ENCODE data around the gene GPR39.
A peak's percentile ranks its signal among the peaks of the same experiment; 100 is the strongest.

GPR39 gene

DNA sequence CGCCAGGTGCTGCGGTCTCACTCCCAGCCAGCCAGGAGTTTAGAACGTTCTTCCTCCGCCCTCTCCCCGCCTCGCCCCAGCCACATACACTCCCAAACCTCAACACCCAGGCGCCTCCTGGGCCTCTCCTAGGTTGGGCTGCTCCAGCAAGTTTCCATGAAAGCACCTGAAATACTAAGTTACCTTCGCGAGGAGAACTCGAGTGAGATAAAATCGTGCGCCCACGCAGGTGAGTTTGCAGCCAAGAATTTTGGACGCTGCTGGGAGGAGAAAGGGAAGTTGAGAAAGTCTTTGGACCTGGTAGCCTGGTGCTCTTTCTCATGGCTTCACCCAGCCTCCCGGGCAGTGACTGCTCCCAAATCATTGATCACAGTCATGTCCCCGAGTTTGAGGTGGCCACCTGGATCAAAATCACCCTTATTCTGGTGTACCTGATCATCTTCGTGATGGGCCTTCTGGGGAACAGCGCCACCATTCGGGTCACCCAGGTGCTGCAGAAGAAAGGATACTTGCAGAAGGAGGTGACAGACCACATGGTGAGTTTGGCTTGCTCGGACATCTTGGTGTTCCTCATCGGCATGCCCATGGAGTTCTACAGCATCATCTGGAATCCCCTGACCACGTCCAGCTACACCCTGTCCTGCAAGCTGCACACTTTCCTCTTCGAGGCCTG, at the start of gene GPR39:
Gene GPR39 (plus strand): TSS at position 83 of the 673 bp plus-strand sequence.
- no peaks in the 10 kb centered on the region for H3K36me3 Mint-ChIP-seq (ENCODE audit: low read depth)
- H3K9me3 Mint-ChIP-seq, result no peaks in the 10 kb centered on the region
- peaks cover 74% of the 10 kb centered on the region for H3K27me3 Mint-ChIP-seq (ENCODE audit: low read depth, poor library complexity)
- TF ChIP-seq, protein P1, sequence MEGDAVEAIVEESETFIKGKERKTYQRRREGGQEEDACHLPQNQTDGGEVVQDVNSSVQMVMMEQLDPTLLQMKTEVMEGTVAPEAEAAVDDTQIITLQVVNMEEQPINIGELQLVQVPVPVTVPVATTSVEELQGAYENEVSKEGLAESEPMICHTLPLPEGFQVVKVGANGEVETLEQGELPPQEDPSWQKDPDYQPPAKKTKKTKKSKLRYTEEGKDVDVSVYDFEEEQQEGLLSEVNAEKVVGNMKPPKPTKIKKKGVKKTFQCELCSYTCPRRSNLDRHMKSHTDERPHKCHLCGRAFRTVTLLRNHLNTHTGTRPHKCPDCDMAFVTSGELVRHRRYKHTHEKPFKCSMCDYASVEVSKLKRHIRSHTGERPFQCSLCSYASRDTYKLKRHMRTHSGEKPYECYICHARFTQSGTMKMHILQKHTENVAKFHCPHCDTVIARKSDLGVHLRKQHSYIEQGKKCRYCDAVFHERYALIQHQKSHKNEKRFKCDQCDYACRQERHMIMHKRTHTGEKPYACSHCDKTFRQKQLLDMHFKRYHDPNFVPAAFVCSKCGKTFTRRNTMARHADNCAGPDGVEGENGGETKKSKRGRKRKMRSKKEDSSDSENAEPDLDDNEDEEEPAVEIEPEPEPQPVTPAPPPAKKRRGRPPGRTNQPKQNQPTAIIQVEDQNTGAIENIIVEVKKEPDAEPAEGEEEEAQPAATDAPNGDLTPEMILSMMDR (IDR thresholded peaks at IDR 0.05), result no peak
- DNase-seq, result no peak
- H3K4me3 Mint-ChIP-seq, result peak within 1 kb of the TSS; percentile 85
- H3K27ac Mint-ChIP-seq, result no peak within 1 kb of the TSS
- peaks cover 19% of the 10 kb centered on the region for H3K4me1 Mint-ChIP-seq

- Mint-ChIP-seq H3K9me3 (peaks cover 32% of the 10 kb centered on the region), H3K27me3 (ENCODE audit: low read depth, poor library complexity) (peaks cover 25% of the 10 kb centered on the region), H3K27ac (no peak overlapping the region), H3K4me1 (no peaks in the 10 kb centered on the region), H3K4me3 (no peak overlapping the region), H3K36me3 (ENCODE audit: low read depth) (no peaks in the 10 kb centered on the region)
- TF ChIP-seq, protein P1 (IDR thresholded peaks at IDR 0.05), result no peak
- no peak for DNase-seq
These were observed 48.4 kb upstream of the GPR39 start for GRCh38 chr2:132368191-132368590.

GRCh38 chr2:132372276-132372675, 44.3 kb upstream of the GPR39 start:
- Mint-ChIP-seq H3K27me3 (ENCODE audit: low read depth, poor library complexity) (peaks cover 20% of the 10 kb centered on the region), H3K4me3 (no peak overlapping the region)

DNA sequence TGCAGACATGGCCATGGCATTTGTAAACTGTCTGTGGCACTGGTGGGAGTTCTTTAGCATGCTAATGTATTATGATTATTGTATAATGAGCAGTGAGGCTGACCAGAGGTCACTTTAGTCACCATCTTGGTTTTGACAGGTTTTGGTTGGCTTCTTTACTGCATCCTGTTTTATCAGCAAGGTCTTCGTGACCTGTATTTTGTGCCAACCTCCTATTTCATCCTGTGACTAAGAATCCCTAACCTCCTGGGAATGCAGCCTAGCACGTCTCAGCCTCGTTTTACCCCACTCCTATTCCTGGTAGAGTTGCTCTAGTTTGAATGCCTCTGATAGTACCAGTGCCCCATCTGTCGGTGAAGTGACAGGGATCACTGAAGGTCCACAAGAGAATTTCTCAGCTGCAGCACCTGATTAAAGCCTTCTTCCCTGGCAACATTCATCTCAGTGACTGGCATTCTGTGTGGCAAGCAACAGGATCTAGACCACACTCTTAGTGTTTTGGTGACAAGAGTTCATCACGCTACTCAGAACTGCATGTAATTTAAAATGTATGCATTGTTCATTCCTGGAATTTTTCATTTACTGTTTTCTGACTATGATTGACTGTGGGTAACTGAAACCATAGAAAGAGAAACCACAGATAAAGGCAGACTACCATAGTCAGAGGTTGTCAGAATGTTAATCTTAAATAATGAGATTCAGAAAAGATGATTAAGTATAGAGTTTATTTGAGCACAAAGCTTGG, 43.0 kb upstream of the GPR39 start:
- no peak overlapping the region for H3K27ac Mint-ChIP-seq
- no peak for DNase-seq
- H3K36me3 Mint-ChIP-seq (ENCODE audit: low read depth), result no peaks in the 10 kb centered on the region
- H3K4me3 Mint-ChIP-seq, result no peak overlapping the region
- H3K4me1 Mint-ChIP-seq, result no peaks in the 10 kb centered on the region
- TF ChIP-seq, protein P1 (IDR thresholded peaks at IDR 0.05), result no peak
- peaks cover 20% of the 10 kb centered on the region for H3K27me3 Mint-ChIP-seq (ENCODE audit: low read depth, poor library complexity)
- peaks cover 18% of the 10 kb centered on the region for H3K9me3 Mint-ChIP-seq

More at GRCh38 chr2:132372276-132372675, 44.3 kb upstream of the GPR39 start:
- H3K9me3 Mint-ChIP-seq, result peaks cover 18% of the 10 kb centered on the region
- no peak overlapping the region for H3K27ac Mint-ChIP-seq
- no peak for DNase-seq
- no peaks in the 10 kb centered on the region for H3K4me1 Mint-ChIP-seq
- no peaks in the 10 kb centered on the region for H3K36me3 Mint-ChIP-seq (ENCODE audit: low read depth)
- TF ChIP-seq, protein P1 (IDR thresholded peaks at IDR 0.05), result no peak

DNA sequence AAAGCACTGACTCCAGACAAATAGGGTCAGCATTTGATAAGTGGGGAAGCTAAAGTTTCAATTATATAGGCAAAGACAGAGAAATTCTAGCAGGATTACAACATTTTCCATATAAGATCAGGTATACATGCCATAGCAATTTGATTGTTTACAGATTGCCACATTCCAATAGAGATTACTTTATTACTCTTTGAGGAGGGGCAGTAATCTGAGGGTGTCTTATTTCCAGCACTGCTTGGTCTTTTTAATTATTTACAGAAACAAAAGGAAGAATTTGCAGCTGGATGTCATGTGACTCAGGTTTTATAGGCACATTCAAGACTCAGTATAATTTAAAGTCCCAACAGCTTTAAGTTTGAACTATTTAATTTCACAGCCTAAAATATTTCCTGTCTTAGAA, 42.5 kb upstream of the GPR39 start:
- peaks cover 16% of the 10 kb centered on the region for H3K27me3 Mint-ChIP-seq (ENCODE audit: low read depth, poor library complexity)
- no peaks in the 10 kb centered on the region for H3K4me1 Mint-ChIP-seq
- H3K9me3 Mint-ChIP-seq, result peaks cover 18% of the 10 kb centered on the region
- DNase-seq, result no peak
- TF ChIP-seq, protein P1 (IDR thresholded peaks at IDR 0.05), result no peak
- H3K27ac Mint-ChIP-seq, result no peak overlapping the region
- no peaks in the 10 kb centered on the region for H3K36me3 Mint-ChIP-seq (ENCODE audit: low read depth)
- no peak overlapping the region for H3K4me3 Mint-ChIP-seq
